HG03439 (cell line): ENCODE results near the gene ADCY5.

ENCODE experiments used
- ATAC-seq: cut with Tn5 transposase; IDR thresholded peaks from one replicate; pipeline ENCODE4 v1.9.1; 2021; ENCODE audit warnings: mild to moderate bottlenecking, moderate library complexity; ENCODE audit not compliant: unreplicated experiment

ADCY5 gene

GRCh38 chr3:123431007-123431657 is 17.8 kb downstream of the ADCY5 start:
- no peak for ATAC-seq

DNA sequence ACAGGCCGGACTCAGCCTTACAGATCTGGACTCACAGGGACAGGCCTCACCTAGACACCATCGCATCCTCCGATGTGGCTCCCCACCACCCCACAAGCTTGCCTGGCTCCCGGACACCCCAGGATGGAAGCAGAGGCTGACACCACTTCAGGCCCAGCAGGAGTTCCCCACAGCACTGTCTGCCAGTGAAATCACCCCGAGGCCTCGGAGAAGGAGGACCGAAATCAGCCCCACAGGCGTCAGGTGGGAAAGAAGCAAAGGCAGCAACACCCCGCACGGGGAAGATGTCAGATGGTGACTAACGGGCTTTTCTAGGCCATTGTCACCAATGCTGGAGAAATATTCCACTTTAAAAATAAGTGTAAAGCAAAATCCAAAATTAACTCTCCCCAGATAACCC is 18.6 kb downstream of the ADCY5 start:
- ATAC-seq = no peak

DNA sequence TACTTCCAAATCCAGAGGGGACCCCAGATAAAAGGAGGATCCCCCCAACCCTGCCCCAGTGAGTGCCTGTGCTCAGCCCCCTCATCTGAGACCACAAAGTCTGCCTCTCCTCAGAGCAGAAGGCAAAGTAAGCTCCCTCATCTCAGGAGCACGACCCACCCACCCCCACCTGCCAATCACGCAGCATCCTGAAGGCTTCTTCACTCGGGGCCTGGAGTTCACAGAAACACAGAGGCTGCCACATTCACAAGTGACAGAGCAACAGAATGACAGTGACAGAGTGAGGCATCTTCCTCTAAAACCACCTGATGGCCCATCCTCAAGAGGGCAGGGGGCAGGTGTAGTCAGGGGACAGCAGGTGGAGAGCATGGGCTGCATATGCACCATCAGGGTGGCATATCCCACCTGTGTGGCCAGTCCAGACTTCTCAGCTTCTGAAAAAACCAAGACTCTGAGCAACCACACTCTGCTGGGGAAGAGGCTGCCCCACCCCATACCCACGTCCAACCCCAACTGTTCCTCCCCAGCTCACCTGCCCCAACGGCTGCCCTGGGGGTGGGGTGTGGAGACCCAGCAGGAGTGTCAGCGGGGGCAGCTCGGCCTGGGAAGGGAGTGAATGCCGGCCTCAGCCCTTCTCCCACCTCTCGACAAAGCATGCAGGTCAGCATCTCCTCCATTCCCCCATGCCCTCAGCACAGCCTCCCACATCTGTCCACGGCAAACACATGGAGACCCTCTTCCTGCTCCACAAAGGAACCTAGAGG is 19.3 kb downstream of the ADCY5 start:
- ATAC-seq = no peak

DNA sequence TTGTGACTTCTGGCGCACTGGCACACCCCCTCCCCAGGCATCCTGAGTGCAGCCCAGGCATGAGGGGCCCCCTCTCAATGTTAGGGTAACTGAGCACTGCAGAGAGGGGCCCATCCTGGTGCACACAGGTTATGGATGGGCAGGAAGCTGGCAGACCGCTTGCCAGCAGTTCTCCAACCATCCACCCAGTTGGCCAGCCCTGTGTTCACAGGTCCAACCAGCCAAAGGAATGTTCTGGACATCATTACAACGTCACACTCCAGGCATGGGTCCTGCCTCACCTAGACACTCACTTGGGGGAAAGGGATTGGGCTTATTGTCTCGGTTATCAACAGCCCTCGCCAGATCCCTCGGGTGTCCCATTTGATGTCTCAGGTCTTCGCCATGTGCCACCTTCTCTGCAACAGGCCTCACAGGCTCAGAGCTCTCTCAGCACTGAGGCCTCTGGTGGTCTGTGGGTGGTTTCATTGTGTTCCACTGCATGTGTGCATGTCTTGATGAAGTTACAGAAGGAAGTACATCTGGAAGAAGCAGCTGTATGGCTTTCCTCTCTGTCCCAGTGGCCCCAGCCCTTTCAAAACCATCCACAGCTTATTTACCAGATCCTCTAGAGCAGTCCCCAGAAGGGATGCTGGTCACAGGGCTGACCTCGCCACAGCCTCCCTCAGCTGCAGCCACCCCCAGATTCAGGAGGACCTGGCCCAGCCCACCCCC is 23.7 kb downstream of the ADCY5 start:
- no peak for ATAC-seq

DNA sequence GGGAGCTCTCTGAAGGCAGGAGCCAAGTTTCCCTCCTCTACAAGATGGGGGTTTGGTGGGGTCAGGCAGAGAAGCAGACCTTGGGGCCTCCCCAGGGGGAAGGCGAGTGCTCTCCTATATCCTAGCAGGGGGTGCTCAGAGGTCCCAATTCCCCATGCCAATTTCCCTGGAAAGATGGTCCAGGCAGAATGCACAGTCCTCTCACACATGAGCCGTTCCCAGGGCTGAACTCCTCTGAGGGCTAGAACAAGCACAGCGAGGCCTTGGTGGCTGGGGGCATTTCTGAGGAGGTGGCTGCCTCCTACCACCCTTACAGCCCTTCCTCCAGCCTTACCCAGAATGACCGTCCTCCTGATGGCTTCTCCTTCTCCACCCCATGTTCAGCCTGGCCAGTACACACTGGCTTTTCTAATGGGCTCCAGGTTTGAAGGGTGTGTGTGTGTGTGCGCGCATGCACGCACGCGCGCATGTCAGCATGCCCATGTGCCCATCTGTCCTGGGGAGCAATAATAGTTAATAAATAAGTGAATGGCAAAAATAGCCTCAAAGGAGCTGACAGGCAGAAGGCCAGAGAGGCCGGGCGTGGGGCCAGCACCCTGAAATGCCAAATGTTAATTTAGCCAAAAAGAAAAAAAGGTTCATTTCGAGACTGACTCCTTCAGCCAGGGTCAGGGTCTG is 24.4 kb downstream of the ADCY5 start:
- ATAC-seq = no peak

DNA sequence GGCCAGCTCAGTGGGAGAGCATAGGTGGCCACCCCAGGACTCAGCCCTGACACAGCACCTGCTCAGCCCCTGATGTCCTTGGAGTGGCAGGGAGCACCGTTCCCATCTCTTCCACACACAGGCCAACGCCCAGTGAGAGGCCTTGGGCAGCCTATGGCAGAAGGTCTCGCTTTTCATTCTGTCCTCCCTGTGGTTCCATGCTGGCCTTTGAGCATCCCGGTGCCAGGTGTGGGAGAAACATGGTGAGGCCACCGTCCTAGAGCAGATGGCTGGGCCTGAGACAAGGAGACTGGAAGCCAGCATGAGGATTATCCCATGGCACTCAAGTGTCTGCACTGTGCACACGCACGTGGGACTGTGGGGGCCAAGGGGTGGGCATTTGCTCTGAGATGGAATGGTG is 25.1 kb downstream of the ADCY5 start:
- ATAC-seq = no peak

- ATAC-seq = no peak
These were observed 25.9 kb downstream of the ADCY5 start for GRCh38 chr3:123423031-123423430.

DNA sequence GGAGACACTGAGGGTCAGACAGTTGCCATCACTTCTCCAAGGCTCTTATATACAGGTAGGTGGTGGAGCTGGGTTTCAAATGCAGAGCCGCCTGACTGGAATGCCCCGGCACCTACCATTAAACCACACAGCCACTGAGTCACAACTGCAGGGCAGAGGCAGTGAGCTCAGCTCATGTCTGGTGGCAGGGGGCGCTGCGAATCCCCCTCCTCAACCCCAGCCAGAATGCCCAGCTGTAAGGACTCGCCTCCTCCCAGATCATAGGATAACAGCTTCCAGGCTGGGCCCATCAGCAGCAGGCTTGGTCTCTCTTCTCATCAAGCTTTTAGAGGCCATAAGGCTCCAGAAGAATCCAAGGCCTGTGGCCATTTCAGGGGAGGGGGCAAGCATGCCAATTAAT is 26.4 kb downstream of the ADCY5 start:
- ATAC-seq = no peak

DNA sequence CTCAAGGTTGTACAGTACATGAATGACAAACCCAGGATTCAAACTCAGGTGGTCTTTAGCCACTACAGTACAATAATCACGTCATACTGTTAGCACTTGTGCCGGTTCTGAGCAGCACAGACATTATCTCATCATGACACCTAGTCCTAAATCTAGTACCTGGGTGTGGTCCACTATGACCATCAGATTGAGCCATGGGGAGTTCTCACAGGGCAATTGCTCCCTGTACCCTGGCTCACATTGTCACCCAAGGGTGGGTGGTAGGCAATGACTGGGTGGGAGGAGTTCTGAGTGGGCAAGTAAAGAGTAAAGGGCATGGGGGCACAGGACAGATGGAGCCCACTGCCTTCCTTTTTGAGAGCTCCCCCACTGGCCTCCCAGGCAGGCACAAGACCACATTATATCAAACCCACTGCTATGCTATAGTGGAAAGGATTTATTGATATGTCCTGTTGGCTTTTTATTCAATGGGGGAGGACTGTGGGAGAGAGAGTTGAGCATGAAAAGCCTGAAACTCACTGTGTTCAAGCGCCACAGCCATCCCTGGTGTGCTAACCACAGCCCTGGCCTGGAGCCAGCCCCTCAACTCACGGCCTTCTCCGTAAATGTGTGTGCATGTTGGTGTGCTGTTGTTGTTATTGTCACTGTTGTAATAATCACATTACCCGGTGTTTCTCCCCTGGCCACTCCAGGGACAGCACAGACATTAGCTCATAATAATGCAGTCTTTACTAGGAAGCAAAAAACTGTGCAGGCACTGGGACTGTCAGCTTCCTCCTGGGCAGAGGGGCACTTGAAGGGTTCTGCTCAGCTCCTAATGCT is 27.3 kb downstream of the ADCY5 start:
- no peak for ATAC-seq

GRCh38 chr3:123420416-123420968 is 28.4 kb downstream of the ADCY5 start:
- ATAC-seq = no peak

GRCh38 chr3:123419850-123420297 is 29.0 kb downstream of the ADCY5 start:
- ATAC-seq = no peak

DNA sequence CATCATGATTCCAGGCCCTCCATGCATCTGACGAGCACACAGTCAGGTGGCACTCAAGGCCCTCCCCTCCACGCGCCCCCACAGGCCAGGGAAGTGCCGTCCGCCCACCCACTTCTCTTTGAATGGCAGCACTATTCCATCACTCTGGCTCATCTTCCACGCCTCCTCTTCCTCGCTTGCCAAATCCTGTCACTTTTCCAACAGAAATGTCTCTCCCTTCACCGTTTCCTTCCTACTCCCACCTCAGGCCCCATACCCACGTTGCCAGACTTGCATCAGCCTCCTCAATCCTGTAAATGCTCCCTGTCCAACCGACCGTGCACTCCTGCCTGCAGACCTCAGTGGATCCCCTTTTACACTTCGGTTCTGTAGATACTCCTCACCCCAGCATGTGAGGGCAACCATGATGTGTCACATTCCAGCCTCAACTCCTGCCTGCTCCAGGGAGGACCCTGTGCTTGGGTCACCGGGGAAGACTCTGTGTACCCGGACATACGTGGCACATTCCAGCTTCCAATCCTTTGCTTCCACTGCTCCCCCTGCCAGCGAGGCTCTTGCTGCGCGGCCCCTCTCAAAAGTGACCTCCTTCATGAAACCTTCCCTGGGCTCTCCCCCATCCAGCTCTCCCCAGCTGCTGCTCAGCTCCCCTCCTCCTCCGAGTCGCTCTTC is 29.6 kb downstream of the ADCY5 start:
- ATAC-seq = no peak

DNA sequence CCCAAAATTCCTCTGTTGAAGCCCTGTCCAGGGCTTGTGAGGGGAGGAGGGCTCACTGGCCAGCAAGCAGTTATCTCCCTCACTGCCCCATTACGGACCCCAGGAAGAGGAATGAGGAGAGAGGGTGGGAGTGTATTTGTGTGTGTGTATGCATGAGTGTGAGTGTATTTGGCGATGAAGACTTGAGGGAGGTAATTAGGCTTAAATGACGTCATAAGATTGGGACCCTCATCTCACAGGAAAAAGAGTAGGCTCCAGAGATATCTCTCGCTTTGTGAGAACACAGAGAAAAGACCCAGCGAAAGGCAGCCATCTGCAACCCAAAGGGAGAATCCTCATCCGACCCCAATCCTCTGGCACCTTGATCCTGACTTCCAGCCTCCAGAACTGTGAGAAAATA is 32.2 kb downstream of the ADCY5 start:
- ATAC-seq = no peak

DNA sequence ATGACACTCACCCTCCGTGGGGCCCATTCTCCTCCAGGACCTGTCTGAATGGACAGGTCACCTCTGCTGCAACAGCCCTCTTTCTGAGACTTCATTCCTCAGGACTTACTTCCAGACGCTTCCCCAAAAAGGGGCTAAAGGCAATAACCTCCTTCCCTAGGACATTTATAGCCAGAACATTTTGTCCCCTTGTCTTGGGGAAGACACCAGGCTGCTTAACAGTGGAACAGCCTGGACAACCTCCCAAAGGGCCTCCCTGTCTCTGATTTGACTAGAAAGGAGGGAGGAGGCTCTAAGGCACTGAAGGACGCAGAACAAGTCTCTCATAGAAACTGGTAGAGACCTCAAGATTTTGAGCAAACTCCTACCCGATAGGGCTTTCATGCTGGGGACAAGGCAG is 32.7 kb downstream of the ADCY5 start:
- ATAC-seq = no peak

DNA sequence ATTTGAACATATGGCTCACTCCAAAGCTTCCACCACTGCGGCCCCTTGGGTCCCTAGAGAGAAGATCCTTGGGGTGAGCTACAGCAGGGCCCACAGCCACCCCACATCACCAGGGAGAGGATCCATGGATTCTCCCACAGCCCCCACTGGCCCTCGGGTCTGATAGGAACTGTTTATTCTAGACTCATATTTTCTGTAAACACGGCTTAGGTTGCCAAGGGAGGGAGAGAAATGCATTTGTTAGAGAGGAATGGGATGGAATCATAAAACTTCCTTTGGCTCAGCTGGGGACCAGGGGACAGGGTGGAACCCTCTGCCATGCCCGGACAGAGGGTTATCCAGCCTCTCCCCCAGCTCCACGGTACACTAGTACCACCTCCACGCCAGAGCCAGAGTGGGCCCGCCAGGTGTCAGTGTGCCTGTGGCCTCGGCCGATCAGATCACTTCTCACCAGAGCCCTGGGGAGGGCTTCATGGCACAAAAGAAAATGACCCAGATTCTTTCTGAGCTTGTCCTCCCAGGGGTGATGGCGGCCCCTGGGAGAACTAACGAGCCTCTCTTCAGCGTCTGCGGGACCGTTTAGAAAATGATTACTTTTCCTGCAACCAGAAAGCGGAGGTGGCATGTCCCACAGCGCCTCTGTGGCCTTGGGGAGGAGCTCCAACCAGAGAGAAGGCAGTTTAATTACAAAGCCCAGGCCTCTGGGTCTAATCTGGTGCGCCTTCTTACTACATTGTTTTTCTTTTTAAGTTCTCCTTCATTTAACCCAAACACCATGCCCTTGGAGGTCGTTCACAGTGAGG is 33.7 kb downstream of the ADCY5 start:
- ATAC-seq = no peak

DNA sequence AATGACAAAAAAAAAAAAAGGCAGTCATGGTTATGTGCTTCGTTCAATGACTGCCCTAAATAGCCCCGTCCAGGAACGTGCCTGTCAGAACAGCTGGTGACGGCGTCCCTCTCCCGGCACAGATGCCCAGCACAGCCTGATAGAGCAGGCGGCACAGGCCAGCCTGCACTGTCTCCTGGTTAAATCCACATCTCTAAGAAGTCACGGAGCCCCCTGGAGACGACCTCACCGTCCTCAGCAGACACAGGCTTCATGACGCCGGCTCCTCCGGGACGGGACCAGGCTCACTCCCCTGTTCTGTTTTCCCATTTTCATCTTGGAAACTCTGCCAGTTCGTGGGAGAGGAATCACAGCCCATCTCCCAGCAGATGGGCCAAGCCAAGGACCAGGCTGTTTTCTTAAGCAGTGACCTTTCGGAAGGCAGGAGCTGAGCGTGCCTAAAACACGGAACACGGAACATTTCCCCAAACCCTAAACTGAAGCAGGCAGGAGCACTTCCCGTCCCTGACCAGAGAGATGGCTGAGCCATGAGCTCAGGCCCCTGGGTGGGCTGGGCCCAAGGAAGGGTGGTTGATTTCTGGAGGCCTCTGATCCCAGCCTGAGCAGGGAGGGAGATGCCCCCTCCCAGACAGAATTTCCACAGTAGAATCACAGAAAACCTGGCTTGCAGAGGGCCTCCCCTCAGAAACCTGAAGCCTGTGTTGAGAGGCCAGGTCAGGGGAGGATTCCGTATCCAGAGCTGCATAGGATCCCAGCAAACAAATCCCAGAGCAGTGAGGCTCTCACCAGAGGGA is 35.9 kb downstream of the ADCY5 start:
- no peak for ATAC-seq

GRCh38 chr3:123412076-123412475 is 36.8 kb downstream of the ADCY5 start:
- no peak for ATAC-seq
